Renal cortical epithelial cell (primary cell): ENCODE results near the gene CEP192. TPM values are rescaled to one million over a fixed set of nuclear protein-coding genes. Genes with fewer than 3 reads are reported as not detected.

ENCODE experiments used
- DNase-seq: peaks from one replicate; pipeline ENCODE4 v3.0.0-alpha.2; 2011; ENCODE audit warnings: low read depth
- total RNA-seq: library from RNA; depleted of rRNA; stranded (reverse); fragments of >200 nt; gene quantifications from 2 replicates; pipeline ENCODE4 v1.2.3, GENCODE V29; 2014

CEP192 gene
- total RNA-seq, 1 donor from 2014 or later, result 35.1 TPM

DNA sequence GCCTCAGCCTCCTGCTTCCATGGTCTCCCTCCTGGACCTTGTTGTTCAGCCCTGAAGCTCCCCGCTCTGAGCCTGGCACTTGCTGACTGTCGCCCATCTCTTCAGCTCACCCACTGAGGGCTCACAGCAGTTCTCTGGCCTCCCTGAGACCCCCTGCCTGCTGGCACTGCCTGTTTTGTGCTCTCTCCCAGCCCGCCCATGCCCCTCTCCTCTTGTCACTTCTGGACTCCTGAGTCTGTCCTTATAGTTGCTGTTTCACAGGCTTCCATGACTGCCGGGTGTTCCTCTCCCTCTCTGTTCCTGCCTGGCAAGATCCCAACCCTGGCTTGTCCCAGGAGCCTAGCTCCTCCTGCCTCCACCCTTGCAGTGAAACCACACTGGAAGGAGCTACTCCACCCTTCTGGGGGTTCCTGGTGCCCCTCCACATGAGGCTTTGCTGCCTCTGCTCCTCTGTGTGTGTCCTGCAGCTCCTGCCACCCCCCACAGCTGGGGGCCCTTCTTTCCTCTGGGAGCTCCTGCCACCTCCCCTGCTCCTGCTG is 110.6 kb downstream of the CEP192 start:
- DNase-seq, result no peak

DNA sequence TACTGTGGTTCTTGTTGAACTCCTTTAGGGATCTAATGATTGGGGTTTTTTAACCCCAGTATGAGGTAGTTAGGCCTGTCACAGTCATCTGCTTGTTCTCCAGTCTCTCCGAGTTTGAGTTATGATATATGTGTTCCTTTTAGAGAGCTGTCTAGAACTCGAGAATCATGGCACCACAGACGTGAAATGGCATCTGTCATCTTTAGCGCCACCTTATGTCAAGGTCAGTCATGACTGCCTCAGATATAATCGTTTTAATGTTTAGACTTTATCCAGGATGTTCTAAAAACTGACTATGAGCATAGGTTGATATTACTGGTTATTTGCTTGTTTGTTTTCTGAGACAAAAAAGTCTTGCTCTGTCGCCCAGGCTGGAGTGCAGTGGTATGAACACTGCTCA is 112.2 kb downstream of the CEP192 start:
- no peak for DNase-seq

DNA sequence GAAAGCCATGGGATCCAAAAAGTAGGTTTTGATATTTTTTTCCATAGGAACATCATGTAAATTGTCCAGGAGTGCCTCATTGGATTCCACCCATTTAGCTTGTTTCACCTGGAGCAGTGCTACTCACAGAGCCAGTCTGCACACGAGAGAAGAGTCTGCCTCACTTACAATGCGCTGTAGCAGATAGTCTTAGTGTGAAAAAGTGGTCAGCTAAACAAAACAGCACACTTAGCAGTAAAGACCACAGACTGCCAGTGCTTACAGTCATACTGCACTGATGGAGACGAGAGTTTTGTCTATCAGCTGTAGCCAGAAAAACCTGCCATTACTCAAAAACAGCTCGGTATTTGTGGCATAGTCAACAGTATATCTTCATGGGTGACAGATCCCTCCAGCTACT is 113.9 kb downstream of the CEP192 start:
- DNase-seq, result no peak

DNA sequence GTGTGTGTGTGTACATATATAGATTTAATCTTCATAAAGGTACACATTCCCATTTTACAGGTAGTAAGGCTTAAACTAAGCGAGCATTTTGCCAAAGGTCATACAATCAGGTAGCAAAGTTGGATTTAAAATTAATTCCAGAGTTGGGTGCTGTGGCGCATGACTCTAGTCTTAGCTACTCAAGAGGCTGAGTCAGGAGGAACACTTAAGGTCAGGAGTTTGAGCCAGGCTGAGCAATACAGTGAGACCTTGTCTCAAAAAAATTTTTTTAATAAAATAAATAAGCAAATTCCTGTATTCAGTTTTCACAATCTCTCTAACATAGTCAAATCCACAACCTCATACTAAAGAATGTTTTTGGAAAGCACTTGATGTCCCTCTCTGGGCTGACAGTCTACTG is 115.9 kb downstream of the CEP192 start:
- no peak for DNase-seq

DNA sequence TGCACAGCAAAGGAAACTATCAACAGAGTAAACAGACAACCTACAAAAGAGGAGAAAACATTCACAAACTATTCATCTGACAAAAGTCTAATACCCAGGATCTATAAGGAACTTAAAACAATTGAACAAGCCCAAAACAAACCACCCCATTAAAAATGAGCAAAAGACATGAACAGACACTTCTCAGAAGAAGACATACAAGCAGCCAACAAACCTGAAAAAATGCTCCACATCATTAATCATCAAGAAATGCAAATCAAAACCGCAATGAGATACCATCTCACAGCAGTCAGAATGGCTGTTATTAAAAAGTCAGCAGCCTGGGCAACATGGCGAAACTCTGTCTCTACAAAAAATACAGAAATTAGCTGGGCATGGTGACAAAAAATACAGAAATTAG is 117.2 kb downstream of the CEP192 start:
- DNase-seq, result no peak

DNA sequence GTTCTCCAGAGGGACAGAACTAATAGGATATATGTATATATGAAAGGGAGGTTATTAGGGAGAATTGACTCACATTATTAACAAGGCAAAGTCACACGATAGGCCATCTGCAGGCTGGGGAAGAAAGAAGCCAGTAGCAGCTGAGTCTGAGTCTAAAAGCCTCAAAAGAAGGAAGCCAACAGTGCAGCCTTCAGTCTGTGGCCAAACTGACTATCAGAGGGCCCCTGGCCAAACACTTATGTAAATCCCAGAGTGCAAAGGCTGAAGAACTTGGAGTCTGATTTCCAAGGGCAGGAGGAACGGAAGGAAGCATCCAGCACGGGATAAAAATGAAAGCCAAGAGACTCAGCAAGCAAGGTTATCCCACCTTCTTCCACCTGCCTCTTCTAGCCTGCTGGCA is 119.4 kb downstream of the CEP192 start:
- no peak for DNase-seq

DNA sequence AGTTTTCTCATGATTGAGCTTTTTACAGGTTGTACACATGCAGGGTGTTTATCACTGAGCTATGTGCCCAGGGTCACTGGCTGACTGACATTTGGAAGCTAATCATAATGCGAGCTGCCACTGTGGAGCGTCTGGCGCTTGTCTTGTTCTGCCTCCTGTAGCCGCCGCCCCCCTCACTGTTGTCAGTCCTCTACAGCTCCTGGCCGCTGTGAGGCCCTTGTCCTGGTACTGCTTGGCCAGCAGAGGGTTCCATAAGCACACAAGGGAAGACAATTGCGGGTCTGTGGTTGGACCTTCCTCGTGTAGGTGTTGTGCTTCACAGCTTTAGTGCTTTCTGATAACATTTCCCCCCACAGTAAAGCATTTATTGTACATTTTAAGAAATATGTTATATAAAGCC is 121.8 kb downstream of the CEP192 start:
- DNase-seq, result peak; percentile 27

DNA sequence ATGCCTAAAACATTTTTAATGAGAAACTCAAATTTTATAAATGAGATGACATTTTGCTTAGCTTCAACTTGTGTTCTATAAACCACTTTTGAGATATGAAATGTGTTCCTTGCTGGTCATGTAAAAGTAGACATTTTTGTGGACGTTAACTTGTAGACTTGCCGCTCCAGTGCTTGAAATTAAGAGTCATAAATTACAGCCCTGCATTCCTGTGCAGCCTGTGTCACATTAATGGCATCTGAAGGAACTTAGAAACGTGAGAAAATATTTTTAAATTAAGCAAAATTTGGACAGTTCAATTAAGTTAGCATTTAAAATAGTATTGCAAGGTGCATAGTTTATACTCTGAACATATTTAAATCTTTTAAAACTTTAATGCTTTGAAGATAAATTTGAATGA is 129.1 kb downstream of the CEP192 start:
- DNase-seq, result no peak

DNA sequence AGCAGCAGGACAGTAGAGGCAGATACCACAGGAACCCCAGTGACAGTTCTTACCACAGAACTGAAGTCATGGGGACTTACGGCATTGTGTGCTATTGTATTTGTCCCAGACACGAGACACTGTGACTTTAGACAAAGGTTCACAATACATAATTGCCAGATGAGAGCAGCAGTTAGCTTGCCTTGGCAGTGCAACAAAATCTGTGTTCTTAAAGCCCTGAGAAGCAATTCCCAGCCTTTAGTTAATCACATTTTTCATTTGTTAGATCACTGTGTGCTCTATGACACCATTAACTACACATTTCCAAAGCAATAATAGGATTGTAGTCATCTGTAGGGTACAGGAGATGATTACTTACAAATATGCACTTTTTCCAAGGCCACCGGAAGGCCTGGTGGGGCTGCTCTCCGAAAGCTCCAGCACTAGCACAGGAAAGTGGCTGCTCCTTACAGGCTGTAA is 129.8 kb downstream of the CEP192 start:
- DNase-seq, result no peak

DNA sequence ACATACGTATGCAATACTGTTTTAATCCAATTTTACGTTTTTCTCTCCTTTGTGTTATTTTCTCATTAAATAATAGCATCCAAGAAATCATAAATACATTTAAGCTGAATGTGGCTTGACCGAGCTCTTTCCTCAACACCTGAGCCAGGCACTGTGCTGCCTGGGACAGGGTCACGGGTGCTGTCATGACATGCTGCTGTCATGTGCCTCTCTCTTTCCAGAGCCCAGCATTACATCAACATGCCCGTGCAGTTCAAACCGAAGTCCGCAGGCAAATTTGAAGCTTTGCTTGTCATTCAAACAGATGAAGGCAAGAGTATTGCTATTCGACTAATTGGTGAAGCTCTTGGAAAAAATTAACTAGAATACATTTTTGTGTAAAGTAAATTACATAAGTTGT is 133.2 kb downstream of the CEP192 start:
- DNase-seq, result no peak

DNA sequence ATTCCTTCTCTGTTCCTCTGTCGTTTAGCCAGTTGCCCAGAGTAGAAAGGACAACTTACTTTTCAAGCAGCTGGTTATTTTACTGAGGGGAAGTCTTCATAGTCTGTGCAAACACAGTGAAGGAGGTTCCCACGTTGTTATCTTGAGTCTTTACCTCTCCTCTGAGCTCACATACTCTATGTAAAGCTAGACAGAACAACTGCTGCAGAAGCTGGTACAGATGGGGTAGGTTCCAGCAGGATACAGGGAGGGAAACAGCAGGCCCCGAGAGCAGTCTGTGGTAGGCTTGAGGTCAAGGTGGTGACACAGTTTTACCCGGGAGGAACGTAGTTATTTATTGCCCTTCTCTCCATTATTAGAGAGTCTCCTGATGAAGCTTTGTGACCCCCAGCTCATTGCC is 134.0 kb downstream of the CEP192 start:
- no peak for DNase-seq

DNA sequence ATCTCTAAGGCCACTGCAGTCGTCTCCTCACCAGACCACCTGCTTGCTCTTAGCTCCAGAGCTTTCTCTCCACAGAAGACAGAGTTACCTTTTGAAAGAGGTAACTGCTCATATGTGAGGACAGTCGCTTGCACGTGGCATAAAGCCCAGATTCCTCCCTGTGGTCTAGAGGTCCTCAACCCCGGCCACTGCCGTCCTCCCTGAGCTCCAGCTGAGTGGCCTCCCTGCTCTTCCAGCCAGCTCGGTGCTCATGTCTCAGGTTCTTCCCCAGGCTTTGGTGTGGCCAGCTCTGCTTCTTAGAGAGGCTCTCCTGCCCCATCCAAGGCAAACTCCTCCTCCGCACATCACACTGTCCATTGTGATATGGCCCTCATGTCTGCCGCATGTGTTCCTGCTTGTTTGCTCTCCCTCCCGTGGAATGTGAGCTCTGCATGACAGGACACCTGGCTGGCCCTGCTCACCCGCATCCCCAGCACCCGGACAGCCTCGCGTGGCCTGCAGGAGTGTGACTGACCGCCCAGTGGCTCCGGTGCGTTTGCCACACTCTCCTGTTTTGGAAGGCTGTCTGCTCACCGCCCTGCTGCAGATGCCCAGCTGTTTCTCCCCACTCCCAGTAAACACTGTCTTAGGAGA is 135.9 kb downstream of the CEP192 start:
- no peak for DNase-seq

DNA sequence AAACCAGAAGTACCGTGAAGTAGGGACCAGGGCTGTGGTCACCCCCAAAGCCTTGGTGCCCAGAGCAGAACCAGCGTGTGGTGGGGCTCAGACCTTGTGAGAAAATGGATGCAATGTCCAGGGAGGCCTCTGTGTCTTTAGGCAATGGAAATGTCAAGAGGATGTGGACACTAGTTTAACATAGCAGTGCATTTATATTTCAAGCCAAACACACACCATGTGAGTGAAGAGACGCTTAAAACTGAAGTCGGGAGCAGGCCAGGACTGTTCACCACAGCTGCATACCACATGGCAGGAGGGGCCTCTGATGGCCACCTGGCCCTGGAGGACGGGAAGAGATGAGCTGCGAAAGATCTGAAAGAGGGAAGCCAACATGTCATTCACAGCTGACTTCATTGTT is 140.1 kb downstream of the CEP192 start:
- no peak for DNase-seq

DNA sequence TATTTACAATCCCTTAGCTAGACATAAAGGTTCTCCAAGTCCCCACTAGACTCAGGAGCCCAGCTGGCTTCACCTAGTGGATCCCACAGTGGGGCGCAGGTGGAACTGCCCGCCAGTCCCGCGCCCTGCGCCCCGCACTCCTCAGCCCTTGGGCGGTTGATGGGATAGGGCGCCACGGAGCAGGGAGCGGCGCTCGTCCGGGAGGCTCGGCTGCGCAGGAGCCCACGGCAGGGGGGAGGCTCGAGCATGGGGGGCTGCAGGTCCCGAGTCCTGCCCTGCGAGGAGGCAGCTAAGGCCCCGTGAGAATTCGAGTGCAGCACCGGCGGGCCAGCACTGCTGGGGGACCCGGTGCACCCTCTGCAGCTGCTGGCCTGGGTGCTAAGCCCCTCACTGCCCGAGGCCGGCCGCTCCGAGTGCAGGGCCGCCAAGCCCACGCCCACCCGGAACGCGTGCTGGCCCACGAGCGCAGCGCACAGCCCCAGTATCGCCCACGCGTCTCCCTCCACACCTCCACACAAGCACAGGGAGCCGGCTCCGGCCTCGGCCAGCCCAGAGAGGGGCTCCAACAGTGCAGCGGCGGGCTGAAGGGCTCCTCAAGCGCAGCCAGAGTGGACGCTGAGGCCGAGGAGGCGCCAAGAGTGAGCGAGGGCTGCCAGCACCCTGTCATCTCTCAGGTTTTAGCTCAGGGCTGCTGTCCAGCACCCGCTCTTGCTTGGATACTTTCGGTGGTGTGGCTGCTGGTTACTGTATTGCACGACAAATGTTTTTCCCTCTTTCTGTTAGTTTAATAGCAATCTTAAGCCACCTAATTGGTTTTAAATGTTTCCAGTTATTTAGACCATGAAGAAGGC is 143.6 kb downstream of the CEP192 start:
- no peak for DNase-seq

DNA sequence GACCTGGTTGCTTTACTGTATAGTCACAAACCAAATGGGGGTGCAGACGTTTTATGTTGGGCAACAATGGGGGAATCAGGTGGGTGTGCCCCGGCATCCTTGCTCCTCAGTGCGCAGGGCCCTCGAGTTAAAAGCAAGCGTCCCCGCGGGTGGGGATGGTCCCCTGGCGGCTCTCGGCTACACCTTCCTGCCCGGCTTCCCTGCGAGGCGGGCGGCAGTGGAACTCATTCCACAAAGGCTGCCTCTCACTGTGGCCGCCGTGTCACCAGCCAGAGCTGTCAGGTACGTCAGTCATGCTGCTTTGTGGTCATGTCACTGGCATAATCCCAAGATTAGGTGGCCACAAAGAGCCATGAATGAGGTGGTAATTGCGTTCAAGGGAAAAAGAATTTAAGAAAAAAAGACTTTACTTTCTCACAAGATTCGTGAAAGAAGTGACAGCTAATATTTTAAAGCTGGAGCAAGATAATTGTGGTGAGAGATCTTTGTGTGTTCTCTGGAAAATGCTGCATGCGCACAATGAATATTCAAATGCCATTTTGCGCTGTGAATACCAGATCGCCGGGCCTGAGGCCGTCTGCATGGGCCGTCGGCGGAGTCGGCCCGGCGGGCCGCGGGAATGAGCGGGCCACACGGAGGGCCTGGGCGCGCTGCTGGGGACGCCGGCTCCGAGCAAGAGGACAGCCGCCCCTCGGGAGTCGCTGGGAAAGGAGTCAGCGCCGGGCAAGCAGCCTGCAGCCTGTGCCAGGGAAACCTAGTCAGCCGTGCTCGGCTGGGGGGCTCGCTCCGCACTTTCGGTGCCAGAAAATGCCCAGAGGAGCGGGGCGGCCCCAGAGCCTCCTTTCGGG is 145.1 kb downstream of the CEP192 start:
- no peak for DNase-seq

DNA sequence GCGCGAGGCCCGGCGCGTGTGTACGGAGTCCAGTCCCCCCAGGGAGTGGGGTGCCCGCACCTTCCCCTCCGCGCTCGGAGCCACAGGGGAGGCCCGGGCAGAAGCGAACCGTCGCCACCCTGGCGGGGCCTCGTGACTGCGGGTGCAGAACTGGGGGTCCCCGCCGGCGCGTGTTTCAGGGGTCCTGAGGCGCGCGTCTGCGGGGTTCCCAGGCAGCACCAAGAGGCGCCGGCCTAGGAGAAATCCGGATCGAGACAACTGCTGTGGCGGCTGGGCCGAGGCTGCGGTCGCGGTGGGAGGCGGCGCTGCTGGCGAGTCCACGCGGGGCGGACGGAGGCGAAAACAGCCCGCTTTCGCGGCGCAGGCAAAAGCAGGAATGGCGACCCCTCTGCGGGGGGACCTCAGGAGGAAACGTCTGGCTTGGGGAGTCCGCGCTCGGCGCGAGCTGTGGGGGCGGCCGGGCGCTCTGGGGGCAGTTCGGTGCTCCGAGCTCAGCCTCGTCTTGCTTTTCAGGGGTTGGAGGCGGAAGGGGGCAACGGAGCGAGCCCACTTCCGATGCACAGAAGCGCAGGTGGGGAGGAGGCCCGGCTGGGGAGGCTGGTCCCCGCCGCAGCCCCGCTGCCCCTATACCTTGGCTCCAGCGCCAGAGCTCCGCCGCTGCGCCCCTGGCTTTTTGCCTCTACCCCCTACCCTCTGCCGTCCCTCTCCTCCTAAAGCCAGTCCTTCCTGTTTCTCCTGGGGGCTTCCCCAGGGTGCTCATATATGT is 145.9 kb downstream of the CEP192 start:
- no peak for DNase-seq

DNA sequence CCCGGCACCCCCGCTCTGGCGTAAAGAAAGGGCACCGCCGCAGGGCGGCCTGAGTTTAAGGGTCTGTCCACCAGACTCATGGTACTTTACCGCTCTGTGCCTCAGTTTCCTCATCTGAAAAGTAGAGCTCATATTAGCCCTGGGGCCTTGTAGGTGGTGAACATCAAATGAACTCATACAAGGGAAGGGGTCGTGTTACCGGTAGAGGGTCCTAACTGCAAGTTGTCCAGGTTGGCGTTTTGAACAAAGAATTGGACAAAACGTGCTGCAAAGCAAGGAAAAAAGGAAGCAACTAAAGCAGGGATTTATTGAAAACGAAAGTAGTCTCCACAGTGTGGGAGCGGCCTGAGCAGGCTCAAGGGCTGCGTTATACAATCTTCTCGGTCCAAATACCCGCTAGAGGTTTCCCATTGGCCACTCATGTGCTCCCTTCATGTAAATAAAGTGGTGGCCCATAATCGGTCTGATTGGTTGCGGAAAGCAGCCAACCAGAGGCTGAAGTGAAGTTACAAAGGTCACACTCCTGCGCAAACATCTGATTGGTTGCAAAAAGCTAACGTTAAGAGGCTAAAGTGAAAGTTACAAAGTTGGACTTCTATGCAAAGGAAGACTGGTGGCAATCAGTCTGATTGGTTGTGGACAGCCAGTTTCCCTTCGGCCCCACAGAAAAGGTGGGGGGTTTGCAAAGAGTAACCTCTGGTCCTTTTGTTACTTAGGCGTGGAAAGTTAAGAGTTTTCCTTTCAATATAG is 146.7 kb downstream of the CEP192 start:
- peak; percentile 44 for DNase-seq

DNA sequence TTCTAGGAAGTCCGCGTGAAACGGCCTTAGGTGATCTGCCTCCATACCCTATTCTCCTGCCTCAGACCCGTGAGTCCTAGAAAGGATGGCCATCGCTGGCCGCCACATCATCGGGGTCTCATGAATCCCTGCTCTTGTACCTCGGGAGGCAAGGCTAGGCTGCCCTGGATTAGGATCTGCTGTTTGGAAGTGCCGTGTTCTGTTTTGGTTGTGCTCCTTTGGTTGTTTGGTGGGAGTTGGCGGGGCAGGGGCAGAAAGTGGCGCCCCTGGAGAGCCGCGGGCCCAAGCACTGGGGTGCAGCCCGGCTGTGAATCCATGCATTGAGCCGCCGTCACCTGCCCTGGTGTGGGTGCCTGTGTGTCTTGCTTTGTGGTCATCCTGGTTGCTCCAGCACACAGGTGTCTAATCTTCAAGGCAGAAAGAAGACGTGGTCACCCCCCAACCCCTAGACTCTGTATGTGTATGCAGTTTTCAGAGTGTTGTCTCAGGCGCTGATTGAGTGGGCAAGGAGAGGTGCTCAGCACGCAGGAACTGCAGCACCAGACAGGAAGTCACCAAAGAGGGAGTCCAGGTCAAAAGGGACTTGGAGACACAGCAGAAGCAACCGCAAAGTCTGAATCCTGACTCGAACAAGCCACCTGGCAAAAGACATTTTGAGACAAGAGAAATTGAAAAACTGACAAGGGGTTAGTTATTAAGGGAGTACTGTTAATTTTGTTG is 147.4 kb downstream of the CEP192 start:
- no peak for DNase-seq

DNA sequence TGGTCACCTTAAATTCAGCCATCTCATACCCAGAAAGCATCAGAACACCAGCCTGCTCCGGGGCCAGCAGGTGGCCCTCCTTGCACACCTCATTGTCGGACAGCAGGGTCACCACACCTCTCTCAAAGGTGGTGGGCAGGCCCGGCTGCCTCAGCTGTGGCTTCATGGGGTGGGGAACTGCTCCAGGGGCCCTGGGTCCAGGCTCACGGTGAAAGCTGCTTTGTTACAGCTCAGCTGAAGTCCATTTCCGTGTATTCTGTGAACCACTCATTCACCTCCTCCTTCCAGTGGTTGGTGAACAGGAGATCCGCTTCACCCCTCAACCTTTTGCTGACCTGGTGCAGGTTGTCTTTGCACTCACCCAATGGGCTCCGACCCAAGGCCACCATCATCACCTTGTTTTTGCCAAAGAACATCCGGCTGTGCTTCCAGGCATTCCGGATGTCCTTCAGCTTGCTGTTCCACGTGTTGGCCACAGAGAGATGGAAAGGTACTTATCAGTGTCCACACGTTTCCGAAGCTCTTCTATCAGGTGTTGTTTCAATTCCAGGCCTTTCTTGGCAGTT is 148.8 kb downstream of the CEP192 start:
- DNase-seq, result no peak

DNA sequence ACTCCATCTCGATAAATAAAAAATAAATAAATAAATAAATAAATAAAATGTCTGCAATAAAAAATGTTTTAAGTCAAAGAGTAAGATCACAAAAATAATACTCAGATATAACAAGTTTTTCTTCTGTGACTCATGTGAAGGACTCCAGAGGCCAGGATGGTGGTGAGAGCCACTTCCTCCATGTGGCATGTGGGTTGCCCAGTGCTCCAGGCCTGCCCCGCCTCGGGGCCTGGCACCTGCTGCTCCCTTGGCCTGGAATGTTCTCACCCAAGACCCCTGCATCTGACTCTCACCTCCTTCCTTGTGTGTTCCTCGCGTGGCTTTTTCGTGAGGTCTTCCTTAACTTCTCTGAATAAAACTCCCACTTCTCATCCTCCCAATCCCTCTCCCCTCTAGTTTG is 150.0 kb downstream of the CEP192 start:
- no peak for DNase-seq
